HCT116 (cell line): ENCODE data around the gene CAMKK1. TPM values are rescaled to one million over a fixed set of nuclear protein-coding genes. Genes with fewer than 3 reads are reported as not detected.

Source experiments
- ATAC-seq: fragments of 200-7000 bp; cut with Tn5 transposase; 2 replicates; pipeline ENCODE4 v1.9.1; 2020; ENCODE audit warnings: mild to moderate bottlenecking, moderate library complexity
- Bru-seq: library from RNA; stranded (reverse); fragments of 400-500 nt; gene quantifications from one replicate; lab custom pipeline; 2021; lab: Mats Ljungman, UMichigan
- BruChase-seq, 2 experiments: library from RNA; stranded (reverse); fragments of 400-500 nt; gene quantifications; one replicate each; lab custom pipeline; 2021; lab: Mats Ljungman, UMichigan
- BruUV-seq: library from RNA; stranded (reverse); fragments of 400-500 nt; replicated peaks from 2 replicates; lab custom pipeline; 2021; lab: Mats Ljungman, UMichigan
- CTCF ChIA-PET: fragments of 300-600 bp; sonication (Branson Sonifier 250); formaldehyde crosslinking; loops from one replicate; lab custom pipeline; 2021; ENCODE audit warnings: antibody characterized with exemption; lab: Charles Lee
- POLR2A ChIA-PET: fragments of 300-600, 350-600 bp; sonication (Branson Sonifier 250); formaldehyde crosslinking; loops from one replicate; lab custom pipeline; 2021; ENCODE audit warnings: antibody characterized with exemption; lab: Charles Lee
- RAD21 ChIA-PET, 2 experiments: fragments of 300-600 bp; sonication (Branson Sonifier 250); formaldehyde crosslinking; loops; one replicate each; lab custom pipeline; 2023; ENCODE audit warnings: low total read pairs in 2 of 2; ENCODE audit not compliant: uncharacterized antibody in 2 of 2, unreplicated experiment in 2 of 2, low non-redundant PET in 1 of 2; lab: Charles Lee
- DNase-seq: peaks from one replicate; pipeline ENCODE4 v3.0.0-alpha.2; 2010; ENCODE audit warnings: low read depth, low spot score
- H2AFZ ChIP-seq: fragments of 200-600 bp; shearing (Covaris generic), sonication (generic); 2 replicates; pipeline ENCODE4 v1.6.1; 2017; ENCODE audit warnings: low read depth, mixed run types, mixed read lengths, antibody characterized with exemption, low read length; ENCODE audit not compliant: poor library complexity, severe bottlenecking
- H3K27ac ChIP-seq: 2 replicates; pipeline ENCODE4 v1.5.1; 2012; ENCODE audit warnings: low read depth, low read length
- H3K27me3 ChIP-seq: fragments of 200-600 bp; sonication (generic); 2 replicates; pipeline ENCODE4 v1.6.1; 2016; ENCODE audit warnings: mixed run types, low read length, mixed read lengths; ENCODE audit not compliant: insufficient read depth
- H3K36me3 ChIP-seq, 2 experiments: fragments of 200-500 bp in 1 of 2; fragments of 200-600 bp in 1 of 2; sonication (Bioruptor generic) in 1 of 2; sonication (generic) in 1 of 2; 2 replicates each; pipeline versions ENCODE4 v1.5.1 to v1.6.1; 2014 to 2016; ENCODE audit warnings: low read length in 2 of 2, inconsistent platforms in 1 of 2, mixed read lengths in 1 of 2, mixed run types in 1 of 2; ENCODE audit not compliant: insufficient read depth in 2 of 2, control insufficient read depth in 1 of 2
- H3K4me1 ChIP-seq, 2 experiments: fragments of 200-600 bp in 1 of 2; sonication (generic) in 1 of 2; 2 replicates each; pipeline versions ENCODE4 v1.5.1 to v1.6.1; 2012 to 2017; ENCODE audit warnings: low read length in 2 of 2, inconsistent platforms in 1 of 2, mild to moderate bottlenecking in 1 of 2, mixed read lengths in 1 of 2, mixed run types in 1 of 2, moderate library complexity in 1 of 2; ENCODE audit not compliant: insufficient read depth in 2 of 2, control insufficient read depth in 1 of 2
- H3K4me2 ChIP-seq: fragments of 200-600 bp; sonication (generic); 2 replicates; pipeline ENCODE4 v1.6.1; 2017; ENCODE audit warnings: mixed run types, low read length, mixed read lengths
- H3K4me3 ChIP-seq, 2 experiments: fragments of 200-600 bp in 1 of 2; sonication (generic) in 1 of 2; replicated peaks in 1 of 2; 2 replicates each; pipeline ENCODE4 v1.5.1; 2011 to 2016; ENCODE audit warnings: low read length in 2 of 2, control low read depth in 1 of 2, low read depth in 1 of 2, mild to moderate bottlenecking in 1 of 2, mixed read lengths in 1 of 2, mixed run types in 1 of 2
- H3K79me2 ChIP-seq: fragments of 200-600 bp; sonication (generic); 2 replicates; pipeline ENCODE4 v1.6.1; 2017; ENCODE audit warnings: mild to moderate bottlenecking, mixed run types, low read length, moderate library complexity, mixed read lengths; ENCODE audit not compliant: insufficient read depth
- H3K9ac ChIP-seq: fragments of 200-600 bp; sonication (generic); 2 replicates; pipeline ENCODE4 v1.6.1; 2016; ENCODE audit warnings: low read length, mixed read lengths
- H3K9me2 ChIP-seq: fragments of 200-600 bp; sonication (generic), shearing (Covaris generic); 2 replicates; pipeline ENCODE4 v1.6.1; 2017; ENCODE audit warnings: mixed run types, mild to moderate bottlenecking, moderate library complexity; ENCODE audit not compliant: insufficient read depth
- H3K9me3 ChIP-seq, 2 experiments: fragments of 200-500 bp in 1 of 2; fragments of 200-600 bp in 1 of 2; sonication (Bioruptor generic) in 1 of 2; sonication (generic) in 1 of 2; 2 replicates each; pipeline ENCODE4 v1.6.1; 2014 to 2017; ENCODE audit warnings: low read length in 2 of 2, mixed read lengths in 2 of 2, inconsistent platforms in 1 of 2, low read depth in 1 of 2, mild to moderate bottlenecking in 1 of 2, mixed run types in 1 of 2, moderate library complexity in 1 of 2; ENCODE audit not compliant: control insufficient read depth in 1 of 2, insufficient read depth in 1 of 2
- H4K20me1 ChIP-seq: fragments of 200-600 bp; sonication (generic), shearing (Covaris generic); 2 replicates; pipeline ENCODE4 v1.6.1; 2017; ENCODE audit warnings: mixed run types, mild to moderate bottlenecking, moderate library complexity; ENCODE audit not compliant: insufficient read depth
- CEBPB ChIP-seq: IDR thresholded peaks from 2 replicates; pipeline ENCODE4 v1.6.1; 2012; ENCODE audit warnings: low read depth
- EGR1 ChIP-seq: IDR thresholded peaks from 2 replicates; pipeline ENCODE4 v1.6.1; 2012; ENCODE audit warnings: low read depth
- EZH2 ChIP-seq: fragments of 200-600 bp; sonication (generic); IDR thresholded peaks from 2 replicates; pipeline ENCODE4 v1.6.1; 2017; ENCODE audit warnings: antibody characterized with exemption, mixed run types
- EZH2phosphoT487 ChIP-seq: fragments of 200-600 bp; IDR thresholded peaks from 2 replicates; pipeline ENCODE4 v1.6.1; 2018; ENCODE audit warnings: antibody characterized with exemption, borderline replicate concordance
- JUND ChIP-seq: IDR thresholded peaks from 2 replicates; pipeline ENCODE4 v1.6.1; 2012
- POLR2AphosphoS5 ChIP-seq: IDR thresholded peaks from 2 replicates; pipeline ENCODE4 v1.6.1; 2011; ENCODE audit warnings: mild to moderate bottlenecking, low read depth, low read length, moderate library complexity
- RAD21 ChIP-seq: IDR thresholded peaks from 2 replicates; pipeline ENCODE4 v1.6.1; 2012; ENCODE audit warnings: low read depth, mild to moderate bottlenecking
- TCF7L2 ChIP-seq: IDR thresholded peaks from 2 replicates; pipeline ENCODE4 v1.7.0; 2011; ENCODE audit warnings: borderline replicate concordance, inconsistent platforms; ENCODE audit not compliant: insufficient read depth, insufficient read length; ENCODE audit errors: extremely low read depth
- YY1 ChIP-seq: IDR thresholded peaks from 2 replicates; pipeline ENCODE4 v1.6.1; 2011; ENCODE audit warnings: low read length, low read depth, moderate library complexity, mild to moderate bottlenecking; ENCODE audit not compliant: insufficient replicate concordance; ENCODE audit errors: extremely low read depth
- ZFX ChIP-seq: fragments of 450-650 bp; IDR thresholded peaks from 2 replicates; pipeline ENCODE4 v1.6.1; 2017
- intact Hi-C: fragments of 100-400 bp; cut with micrococcal nuclease; formaldehyde crosslinking; loops from 2 replicates; pipeline ENCODE4 v1.10.0; 2022
- long read RNA-seq: library from polyadenylated mRNA; unstranded; transcript quantifications from one replicate; pipeline ENCODE4 v2.0.0, GENCODE V29; 2021; ENCODE audit not compliant: unreplicated experiment
- polyA plus RNA-seq: library from polyadenylated mRNA; unstranded; fragments of >200 nt; gene quantifications from 2 replicates; pipeline ENCODE4 v1.2.1, GENCODE V29; 2012; ENCODE audit warnings: missing spikeins
- total RNA-seq: library from RNA; stranded (reverse); gene quantifications from one replicate; pipeline ENCODE4 v1.2.1, GENCODE V29; 2021; ENCODE audit not compliant: unreplicated experiment
- TF ChIP-seq, protein P1 (sequence below), 3 experiments: fragments of 200-600 bp in 1 of 3; sonication (generic) in 1 of 3; IDR thresholded peaks in 2 of 3; conservative IDR thresholded peaks in 1 of 3; 2 replicates each; pipeline ENCODE4 v1.5.1; 2012 to 2017; ENCODE audit warnings: low read depth in 2 of 3, low read length in 2 of 3, antibody characterized with exemption in 1 of 3, borderline replicate concordance in 1 of 3, control low read depth in 1 of 3, mild to moderate bottlenecking in 1 of 3, mixed read lengths in 1 of 3, mixed run types in 1 of 3, moderate library complexity in 1 of 3; ENCODE audit not compliant: insufficient read depth in 1 of 3

The CAMKK1 gene
- total RNA-seq, result 10.6 TPM
- polyA plus RNA-seq, result 8.1 and 9.0 TPM in 2 replicates
- percentile 53 among the genes with signal in this experiment for Bru-seq, nascent RNA
- percentile 57 among the genes with signal in this experiment for BruChase-seq, experiment 1, labeled RNA remaining after a 6-hour chase
- BruChase-seq, experiment 2, labeled RNA remaining after a 2-hour chase, result percentile 59 among the genes with signal in this experiment
- long read RNA-seq, partial matches to known transcripts, result 15 of 25 reads
- long read RNA-seq, other reads (novel, unspliced or antisense), result 6 of 25 reads

GRCh38 chr17:3893003-3893719 lies at the start of gene CAMKK1:
Gene CAMKK1 (minus strand): TSS chr17:3893053. CDS start chr17:3885687, 7,366 bp downstream.
- RAD21 ChIA-PET, result interaction anchor here in 1 of 2 experiments (1.0 kb wide), 1 partner anchor 21 kb away, joined by 3 read pairs; no protein-coding TSS in a partner anchor
- Histone ChIP-seq H3K4me3 (peak within 1 kb of the TSS; percentile 57 to 74), H3K27me3 (no peaks in the 10 kb centered on the region), H3K36me3 (no peaks in the 10 kb centered on the region), H2AFZ (no peak within 1 kb of the TSS), H3K79me2 (peaks cover 5% of the 10 kb centered on the region; the same call in 1 of the 2 replicates), H3K9me2 (no peaks in the 10 kb centered on the region), H3K4me2 (peak within 1 kb of the TSS; percentile 89), H3K4me1 (peaks cover 49 to 65% of the 10 kb centered on the region in 2 experiments), H3K27ac (peak within 1 kb of the TSS; percentile 87), H4K20me1 (no peaks in the 10 kb centered on the region), H3K9ac (peak within 1 kb of the TSS; percentile 76), H3K9me3 (no peaks in the 10 kb centered on the region)
- POLR2A ChIA-PET, result no interaction called here
- no TSS peak for BruUV-seq
- CTCF ChIA-PET, result interaction anchor here (0.8 to 1.8 kb wide), 5 partner anchors 21 to 156 kb away, joined by 3 to 8 read pairs (median 4); partner anchors contain the start of gene NCBP3
- DNase-seq (peak; percentile 45), ATAC-seq (peak; percentile 79)
- TF ChIP-seq EZH2phosphoT487 (no peak), CEBPB (no peak), POLR2AphosphoS5 (peak; percentile 46), YY1 (no peak), JUND (no peak), ZFX (peak; percentile 17; the same call in 1 of the 2 replicates), EZH2 (no peak), EGR1 (peak; percentile 52; the same call in 1 of the 2 replicates), TCF7L2 (no peak), RAD21 (no peak)
- TF ChIP-seq, protein P1, sequence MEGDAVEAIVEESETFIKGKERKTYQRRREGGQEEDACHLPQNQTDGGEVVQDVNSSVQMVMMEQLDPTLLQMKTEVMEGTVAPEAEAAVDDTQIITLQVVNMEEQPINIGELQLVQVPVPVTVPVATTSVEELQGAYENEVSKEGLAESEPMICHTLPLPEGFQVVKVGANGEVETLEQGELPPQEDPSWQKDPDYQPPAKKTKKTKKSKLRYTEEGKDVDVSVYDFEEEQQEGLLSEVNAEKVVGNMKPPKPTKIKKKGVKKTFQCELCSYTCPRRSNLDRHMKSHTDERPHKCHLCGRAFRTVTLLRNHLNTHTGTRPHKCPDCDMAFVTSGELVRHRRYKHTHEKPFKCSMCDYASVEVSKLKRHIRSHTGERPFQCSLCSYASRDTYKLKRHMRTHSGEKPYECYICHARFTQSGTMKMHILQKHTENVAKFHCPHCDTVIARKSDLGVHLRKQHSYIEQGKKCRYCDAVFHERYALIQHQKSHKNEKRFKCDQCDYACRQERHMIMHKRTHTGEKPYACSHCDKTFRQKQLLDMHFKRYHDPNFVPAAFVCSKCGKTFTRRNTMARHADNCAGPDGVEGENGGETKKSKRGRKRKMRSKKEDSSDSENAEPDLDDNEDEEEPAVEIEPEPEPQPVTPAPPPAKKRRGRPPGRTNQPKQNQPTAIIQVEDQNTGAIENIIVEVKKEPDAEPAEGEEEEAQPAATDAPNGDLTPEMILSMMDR (IDR thresholded peaks at IDR 0.05 in 2 of 3, conservative IDR thresholded peaks at IDR 0.05 in 1 of 3; ENCODE audit: borderline replicate concordance in 1 of 3, insufficient read depth in 1 of 3, low read depth in 2 of 3, low read length in 2 of 3), result no peak
- intact Hi-C loops, result no loop called here
